NT2/D1 (cell line): ENCODE results near the gene WDR90.

Experiments
- DNase-seq: peaks from one replicate; pipeline ENCODE4 v3.0.0-alpha.2; 2011; ENCODE audit warnings: low read depth, low spot score
- H3K27me3 ChIP-seq: 2 replicates; pipeline ENCODE4 v1.6.0; 2011; ENCODE audit warnings: mild to moderate bottlenecking; ENCODE audit not compliant: insufficient read length, insufficient read depth
- H3K36me3 ChIP-seq: 2 replicates; pipeline ENCODE4 v1.6.1; 2011; ENCODE audit warnings: mild to moderate bottlenecking, low read length, mixed read lengths; ENCODE audit not compliant: insufficient read depth, insufficient read length
- H3K4me1 ChIP-seq: 2 replicates; pipeline ENCODE4 v1.5.1; 2011; ENCODE audit not compliant: insufficient read depth, insufficient read length
- H3K4me3 ChIP-seq: 2 replicates; pipeline ENCODE4 v1.5.1; 2011; ENCODE audit warnings: low read depth; ENCODE audit not compliant: insufficient read length
- H3K9ac ChIP-seq: 2 replicates; pipeline ENCODE4 v1.6.0; 2011; ENCODE audit warnings: low read depth; ENCODE audit not compliant: insufficient read length
- H3K9me3 ChIP-seq: 2 replicates; pipeline ENCODE4 v1.5.1; 2011; ENCODE audit warnings: mild to moderate bottlenecking, low read length; ENCODE audit not compliant: insufficient read depth
- SUZ12 ChIP-seq: IDR thresholded peaks from 2 replicates; pipeline ENCODE4 v1.6.1; 2011; ENCODE audit not compliant: insufficient read length, insufficient read depth; ENCODE audit errors: extremely low read depth
- YY1 ChIP-seq: IDR thresholded peaks from 2 replicates; pipeline ENCODE4 v1.6.1; 2011; ENCODE audit not compliant: insufficient read length, insufficient read depth
- ZNF274 ChIP-seq: IDR thresholded peaks from 2 replicates; pipeline ENCODE4 v1.6.1; 2011; ENCODE audit warnings: mild to moderate bottlenecking, low read depth, low read length

WDR90 gene

DNA sequence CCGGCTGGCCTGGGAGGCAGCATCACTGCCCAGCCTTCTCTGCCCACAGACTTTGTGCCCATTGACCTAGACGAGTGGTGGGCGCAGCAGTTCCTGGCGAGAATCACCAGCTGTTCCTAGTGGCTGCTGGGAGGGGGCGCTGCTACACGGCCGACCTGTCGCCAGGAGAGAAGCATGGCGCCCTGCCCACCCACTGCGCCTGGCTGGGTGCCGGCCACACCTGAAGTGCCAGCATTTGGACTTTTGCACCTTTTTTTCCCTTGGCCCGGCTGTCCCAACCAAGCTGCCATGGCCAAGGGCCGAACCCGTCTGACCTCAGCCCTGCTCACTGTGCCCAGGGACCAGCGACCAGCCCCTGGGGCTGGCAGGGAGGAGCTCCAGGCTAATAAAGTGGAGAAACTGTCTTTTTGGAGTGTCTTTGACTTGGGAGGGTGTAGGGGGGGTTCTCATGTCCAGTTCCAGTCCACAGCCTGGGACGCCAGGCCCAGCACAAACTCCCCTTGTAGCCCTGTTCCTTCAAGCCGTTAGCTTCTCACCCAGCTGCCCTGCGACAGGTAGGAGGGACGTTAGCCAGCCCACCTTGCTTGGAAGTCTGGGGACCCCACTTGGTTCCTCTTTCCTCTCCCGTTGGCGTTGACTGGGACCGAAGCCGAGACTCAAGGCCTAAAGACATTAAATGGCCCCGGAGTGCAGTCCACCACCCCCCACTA is 939 bp upstream of the WDR90 start:
- Histone ChIP-seq H3K9ac (peak overlapping the region; percentile 96), H3K4me1 (peaks cover 27% of the 10 kb centered on the region), H3K4me3 (peak overlapping the region; percentile 90), H3K36me3 (peaks cover 44% of the 10 kb centered on the region), H3K9me3 (no peaks in the 10 kb centered on the region), H3K27me3 (no peaks in the 10 kb centered on the region)
- DNase-seq: no peak
- TF ChIP-seq SUZ12 (no peak), YY1 (no peak), ZNF274 (no peak)

DNA sequence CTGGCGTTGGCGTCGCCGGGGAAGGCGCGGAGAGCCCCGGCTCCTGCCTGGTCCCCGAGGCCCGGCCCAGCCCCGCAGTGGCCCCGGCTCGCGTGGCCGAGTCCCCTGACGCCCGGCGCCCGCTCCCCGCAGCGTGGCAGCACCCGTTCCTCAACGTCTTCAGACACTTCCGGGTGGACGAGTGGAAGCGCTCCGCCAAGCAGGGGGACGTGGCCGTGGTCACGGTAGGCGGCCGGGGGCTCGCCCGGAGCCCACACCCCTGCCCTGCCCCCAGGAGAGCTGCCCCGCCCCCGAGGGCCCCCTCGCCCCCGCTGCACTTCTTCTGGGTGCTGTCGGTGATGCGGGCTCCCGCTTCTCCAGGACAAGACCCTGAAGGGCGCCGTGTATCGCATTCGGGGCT is 466 bp downstream of the WDR90 start:
- Histone ChIP-seq H3K27me3 (no peaks in the 10 kb centered on the region), H3K4me3 (peak overlapping the region; percentile 90), H3K9ac (peak overlapping the region; percentile 96), H3K4me1 (peaks cover 28% of the 10 kb centered on the region), H3K9me3 (no peaks in the 10 kb centered on the region), H3K36me3 (peaks cover 54% of the 10 kb centered on the region)
- no peak for DNase-seq
- TF ChIP-seq YY1: no peak
- no peak for TF ChIP-seq ZNF274
- TF ChIP-seq SUZ12: no peak

DNA sequence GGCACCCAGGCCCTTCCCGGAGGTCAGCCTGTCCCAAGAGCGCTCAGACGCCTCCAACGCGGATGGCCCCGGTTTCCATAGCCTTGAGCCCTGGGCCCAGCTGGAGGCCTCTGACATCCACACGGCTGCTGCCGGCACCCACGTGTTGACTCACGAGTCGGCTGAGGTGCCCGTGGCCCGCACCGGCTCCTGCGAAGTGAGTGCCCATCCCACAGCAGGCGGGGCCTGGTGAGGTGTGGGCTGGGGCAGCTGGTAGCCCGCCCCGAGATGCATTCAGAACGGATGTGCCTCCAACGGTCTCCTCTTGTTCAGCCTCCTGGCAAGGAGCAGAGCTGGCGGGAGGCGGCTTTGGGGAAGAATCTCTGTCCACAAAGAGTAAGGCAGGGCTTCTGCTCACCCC is 2.7 kb downstream of the WDR90 start:
- no peak for TF ChIP-seq SUZ12
- no peak for TF ChIP-seq YY1
- TF ChIP-seq ZNF274: no peak
- DNase-seq: no peak
- no peak overlapping the region for H3K9ac ChIP-seq
- peaks cover 71% of the 10 kb centered on the region for H3K36me3 ChIP-seq
- peaks cover 17% of the 10 kb centered on the region for H3K4me1 ChIP-seq
- no peak overlapping the region for H3K4me3 ChIP-seq
- H3K27me3 ChIP-seq: no peaks in the 10 kb centered on the region
- no peaks in the 10 kb centered on the region for H3K9me3 ChIP-seq

DNA sequence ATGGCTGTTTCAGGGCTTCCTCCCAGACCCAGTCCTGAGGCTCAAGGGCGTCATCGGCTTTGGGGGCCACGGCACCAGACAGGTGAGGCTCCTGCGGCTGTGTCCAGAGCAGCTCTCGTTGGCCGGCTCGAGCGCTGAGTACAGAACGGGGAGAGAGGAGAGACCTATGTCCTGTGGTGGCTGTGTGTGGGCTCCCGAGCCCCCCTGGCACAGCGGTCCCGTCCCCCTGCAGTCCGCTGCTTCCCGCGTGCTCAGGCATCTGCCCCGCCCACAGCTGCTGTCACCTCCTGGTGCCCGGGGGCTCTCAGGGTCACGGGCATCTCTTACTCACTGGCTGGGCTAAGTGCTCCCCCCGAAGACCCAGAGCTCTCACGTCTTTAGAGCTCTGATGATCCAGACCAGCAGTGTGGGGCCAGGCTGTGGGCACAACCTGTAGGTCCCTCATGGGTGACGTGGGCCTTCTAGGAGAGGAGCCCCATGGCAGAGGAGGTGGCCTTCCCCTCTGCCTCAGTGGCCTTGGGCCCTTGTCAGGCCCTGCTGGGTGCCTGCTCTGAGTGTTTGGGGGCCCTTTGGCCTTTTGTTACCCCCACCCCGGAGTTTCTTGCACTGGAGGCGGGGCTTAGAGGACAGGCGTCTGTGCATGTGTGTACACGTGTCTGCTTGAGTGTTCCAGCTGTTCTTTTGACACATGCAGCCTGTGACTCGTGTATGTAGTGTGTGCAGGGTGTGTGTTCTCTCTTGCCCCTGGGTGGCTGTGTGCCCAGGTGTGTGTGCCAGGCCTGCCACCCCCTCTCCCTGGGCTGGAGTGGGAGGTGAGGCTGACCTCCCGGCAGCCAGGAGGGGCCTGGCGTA is 3.5 kb downstream of the WDR90 start:
- no peak for DNase-seq
- peaks cover 11% of the 10 kb centered on the region for H3K4me1 ChIP-seq
- H3K27me3 ChIP-seq: no peaks in the 10 kb centered on the region
- TF ChIP-seq SUZ12 (no peak), ZNF274 (no peak), YY1 (no peak)
- H3K9me3 ChIP-seq: no peaks in the 10 kb centered on the region
- no peak overlapping the region for H3K4me3 ChIP-seq
- no peak overlapping the region for H3K9ac ChIP-seq
- peaks cover 72% of the 10 kb centered on the region for H3K36me3 ChIP-seq

DNA sequence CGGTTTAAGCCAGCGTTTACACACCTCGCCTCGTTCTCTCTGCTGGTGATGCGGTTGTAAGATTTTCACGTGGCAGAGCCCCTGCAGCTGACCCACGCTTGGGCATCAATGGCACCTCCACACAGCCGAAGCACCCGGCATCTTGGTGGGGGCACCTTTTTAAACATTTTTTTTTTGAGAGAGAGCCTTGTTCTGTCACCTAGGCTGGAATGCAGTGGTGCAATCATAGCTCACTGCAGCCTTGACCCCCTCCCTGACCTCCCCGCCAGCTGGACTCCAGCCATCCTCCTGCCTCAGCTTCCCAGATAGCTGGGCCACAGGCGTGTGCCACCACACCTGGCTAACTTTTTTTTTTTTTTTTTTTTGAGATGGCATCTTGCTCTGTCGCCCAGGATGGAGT is 4.9 kb downstream of the WDR90 start:
- H3K4me1 ChIP-seq: peaks cover 11% of the 10 kb centered on the region
- no peak for DNase-seq
- H3K36me3 ChIP-seq: peaks cover 85% of the 10 kb centered on the region
- no peak overlapping the region for H3K9ac ChIP-seq
- H3K27me3 ChIP-seq: no peaks in the 10 kb centered on the region
- TF ChIP-seq ZNF274 (no peak), YY1 (no peak), SUZ12 (no peak)
- no peaks in the 10 kb centered on the region for H3K9me3 ChIP-seq
- H3K4me3 ChIP-seq: no peak overlapping the region

DNA sequence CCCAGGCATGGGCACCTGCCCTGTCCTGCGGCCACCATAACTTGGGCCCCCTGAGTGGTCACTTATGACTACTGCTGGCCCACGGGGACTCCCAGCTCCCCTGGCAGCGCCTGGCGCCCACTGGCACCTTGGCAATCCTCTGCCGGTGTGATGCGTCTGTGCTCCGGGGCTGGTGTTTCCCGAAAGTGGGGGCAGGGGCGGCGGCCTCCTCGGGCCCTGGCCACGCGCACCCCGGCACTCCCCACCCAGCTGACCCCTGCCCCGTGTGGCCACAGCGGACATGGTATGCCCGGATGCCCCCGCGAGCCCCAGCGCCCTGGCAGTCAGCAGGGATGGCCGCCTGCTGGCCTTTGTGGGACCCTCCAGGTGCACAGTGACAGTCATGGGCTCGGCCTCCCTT is 8.3 kb downstream of the WDR90 start:
- no peak overlapping the region for H3K4me3 ChIP-seq
- TF ChIP-seq ZNF274: no peak
- TF ChIP-seq SUZ12: no peak
- no peak for TF ChIP-seq YY1
- H3K9ac ChIP-seq: no peak overlapping the region
- DNase-seq: no peak
- no peaks in the 10 kb centered on the region for H3K27me3 ChIP-seq
- peaks cover 89% of the 10 kb centered on the region for H3K36me3 ChIP-seq
- no peaks in the 10 kb centered on the region for H3K9me3 ChIP-seq
- peaks cover 19% of the 10 kb centered on the region for H3K4me1 ChIP-seq

DNA sequence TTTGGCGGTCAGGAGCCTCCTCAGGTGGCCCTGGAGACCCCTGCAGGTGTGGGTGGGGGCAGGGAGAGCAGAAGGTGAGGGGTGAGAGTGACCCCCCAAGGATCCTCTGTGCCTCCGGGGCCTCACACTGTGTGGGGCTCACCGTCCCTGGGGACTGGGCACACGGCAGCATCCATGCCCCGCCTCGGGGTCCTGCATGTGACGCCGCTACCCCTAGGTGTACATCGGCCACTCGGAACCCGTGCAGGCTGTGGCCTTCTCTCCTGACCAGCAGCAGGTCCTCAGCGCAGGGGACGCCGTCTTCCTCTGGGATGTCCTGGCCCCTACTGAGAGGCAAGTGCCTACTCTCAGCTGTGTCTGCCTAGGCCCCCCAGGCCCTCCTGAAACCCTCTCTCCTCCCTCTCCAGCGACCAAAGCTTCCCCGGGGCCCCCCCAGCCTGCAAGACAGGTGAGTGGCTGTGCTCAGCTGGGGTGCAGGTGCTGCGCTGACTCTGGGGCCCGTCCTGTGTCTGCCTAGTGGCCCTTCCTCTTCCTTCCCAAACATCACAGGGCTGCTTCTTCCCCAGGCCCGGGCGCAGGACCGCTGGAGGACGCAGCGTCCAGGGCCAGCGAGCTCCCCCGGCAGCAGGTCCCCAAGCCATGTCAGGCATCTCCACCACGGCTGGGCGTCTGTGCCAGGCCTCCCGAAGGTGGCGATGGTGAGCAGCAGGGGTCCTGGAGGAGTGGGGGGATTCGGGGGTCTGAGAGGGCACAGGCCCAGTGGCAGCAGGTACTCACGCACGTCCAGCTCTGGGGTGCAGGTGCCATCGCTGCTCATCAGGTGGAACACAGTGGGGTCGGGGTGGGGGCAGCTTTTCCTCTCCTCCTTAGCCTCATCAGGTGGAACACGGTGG is 9.8 kb downstream of the WDR90 start:
- TF ChIP-seq YY1 (no peak), ZNF274 (no peak), SUZ12 (no peak)
- H3K27me3 ChIP-seq: no peaks in the 10 kb centered on the region

More for the DNA sequence above, 9.8 kb downstream of the WDR90 start:
- Histone ChIP-seq H3K9ac (peak overlapping the region; percentile 17), H3K9me3 (no peaks in the 10 kb centered on the region), H3K4me1 (peaks cover 16% of the 10 kb centered on the region), H3K36me3 (peaks cover 88% of the 10 kb centered on the region), H3K4me3 (no peak overlapping the region)
- DNase-seq: no peak
